Right atrium auricular region (tissue), 2 donors: ENCODE measurements around the gene MPRIP. TPM values are rescaled to one million over a fixed set of nuclear protein-coding genes. Genes with fewer than 3 reads are reported as not detected.
A peak's percentile ranks its signal among the peaks of the same experiment; 100 is the strongest.

ENCODE experiments used
- DNase-seq: peaks from one replicate; pipeline ENCODE4 v3.0.0-alpha.2; 2019; ENCODE audit warnings: low spot score
- H3K27ac ChIP-seq, 2 donors: fragments of 200-600 bp; sonication (generic); 1 replicate in 1 of 2; 2 replicates in 1 of 2; pipeline ENCODE4 v1.5.1; 2016 to 2019
- H3K27me3 ChIP-seq, 2 donors: fragments of 200-600 bp; sonication (generic); one replicate each; pipeline versions ENCODE4 v1.5.1 to v1.6.0; 2017 to 2019
- H3K36me3 ChIP-seq: fragments of 200-600 bp; sonication (generic); one replicate; pipeline ENCODE4 v1.5.1; 2016
- H3K4me1 ChIP-seq, 2 donors: fragments of 200-600 bp; sonication (generic); one replicate each; pipeline versions ENCODE4 v1.5.1 to v1.6.0; 2017 to 2019
- H3K4me3 ChIP-seq, 2 donors: fragments of 200-600 bp; sonication (generic); 1 replicate in 1 of 2; 2 replicates in 1 of 2; pipeline ENCODE4 v1.5.1; 2017 to 2019; ENCODE audit warnings: mild to moderate bottlenecking in 1 of 2, moderate library complexity in 1 of 2
- H3K9me3 ChIP-seq, 2 donors: fragments of 200-600 bp; sonication (generic); one replicate each; pipeline ENCODE4 v1.5.1; 2019
- total RNA-seq, 2 donors: library from RNA; depleted of rRNA; stranded (reverse); fragments of >200 nt; gene quantifications; one replicate each; pipeline ENCODE4 v1.1.0, GENCODE V29; 2016
- TF ChIP-seq, protein P1 (sequence below), 2 donors: fragments of 200-600 bp; sonication (generic); IDR thresholded peaks; one replicate each; pipeline ENCODE4 v1.5.1; 2019; ENCODE audit warnings: antibody characterized with exemption in 2 of 2

Gene MPRIP
- total RNA-seq, 2 donors from 2014 or later = 102 to 145 TPM

DNA sequence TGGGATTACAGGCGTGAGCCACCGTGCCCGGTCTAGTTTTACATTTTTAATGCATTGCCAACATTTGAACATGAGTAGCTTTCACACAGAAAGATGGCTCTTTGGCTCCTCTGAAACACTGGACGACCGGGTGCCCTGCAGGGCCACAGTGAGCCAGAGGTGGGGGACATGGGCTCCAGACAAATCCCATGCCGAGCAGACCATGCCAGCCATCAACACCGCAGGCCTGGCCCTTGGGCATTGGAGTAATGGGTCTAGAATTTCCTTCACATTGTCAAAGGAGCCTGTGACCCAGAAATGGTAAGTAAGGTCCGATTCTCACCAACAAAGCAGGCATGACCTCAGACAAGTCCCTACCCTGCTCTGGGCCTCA, 21.4 kb upstream of the MPRIP start:
- no peaks in the 10 kb centered on the region for H3K9me3 ChIP-seq
- no peaks in the 10 kb centered on the region for H3K27me3 ChIP-seq
- TF ChIP-seq, protein P1, sequence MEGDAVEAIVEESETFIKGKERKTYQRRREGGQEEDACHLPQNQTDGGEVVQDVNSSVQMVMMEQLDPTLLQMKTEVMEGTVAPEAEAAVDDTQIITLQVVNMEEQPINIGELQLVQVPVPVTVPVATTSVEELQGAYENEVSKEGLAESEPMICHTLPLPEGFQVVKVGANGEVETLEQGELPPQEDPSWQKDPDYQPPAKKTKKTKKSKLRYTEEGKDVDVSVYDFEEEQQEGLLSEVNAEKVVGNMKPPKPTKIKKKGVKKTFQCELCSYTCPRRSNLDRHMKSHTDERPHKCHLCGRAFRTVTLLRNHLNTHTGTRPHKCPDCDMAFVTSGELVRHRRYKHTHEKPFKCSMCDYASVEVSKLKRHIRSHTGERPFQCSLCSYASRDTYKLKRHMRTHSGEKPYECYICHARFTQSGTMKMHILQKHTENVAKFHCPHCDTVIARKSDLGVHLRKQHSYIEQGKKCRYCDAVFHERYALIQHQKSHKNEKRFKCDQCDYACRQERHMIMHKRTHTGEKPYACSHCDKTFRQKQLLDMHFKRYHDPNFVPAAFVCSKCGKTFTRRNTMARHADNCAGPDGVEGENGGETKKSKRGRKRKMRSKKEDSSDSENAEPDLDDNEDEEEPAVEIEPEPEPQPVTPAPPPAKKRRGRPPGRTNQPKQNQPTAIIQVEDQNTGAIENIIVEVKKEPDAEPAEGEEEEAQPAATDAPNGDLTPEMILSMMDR (IDR thresholded peaks at IDR 0.05) = no peak
- H3K36me3 ChIP-seq = no peaks in the 10 kb centered on the region
- peak overlapping the region in 1 of 2 donors; percentile 0 for H3K4me3 ChIP-seq
- no peak for DNase-seq
- H3K27ac ChIP-seq = peak overlapping the region; percentile 64 to 65
- H3K4me1 ChIP-seq = peaks cover 0 to 30% of the 10 kb centered on the region in 2 donors

DNA sequence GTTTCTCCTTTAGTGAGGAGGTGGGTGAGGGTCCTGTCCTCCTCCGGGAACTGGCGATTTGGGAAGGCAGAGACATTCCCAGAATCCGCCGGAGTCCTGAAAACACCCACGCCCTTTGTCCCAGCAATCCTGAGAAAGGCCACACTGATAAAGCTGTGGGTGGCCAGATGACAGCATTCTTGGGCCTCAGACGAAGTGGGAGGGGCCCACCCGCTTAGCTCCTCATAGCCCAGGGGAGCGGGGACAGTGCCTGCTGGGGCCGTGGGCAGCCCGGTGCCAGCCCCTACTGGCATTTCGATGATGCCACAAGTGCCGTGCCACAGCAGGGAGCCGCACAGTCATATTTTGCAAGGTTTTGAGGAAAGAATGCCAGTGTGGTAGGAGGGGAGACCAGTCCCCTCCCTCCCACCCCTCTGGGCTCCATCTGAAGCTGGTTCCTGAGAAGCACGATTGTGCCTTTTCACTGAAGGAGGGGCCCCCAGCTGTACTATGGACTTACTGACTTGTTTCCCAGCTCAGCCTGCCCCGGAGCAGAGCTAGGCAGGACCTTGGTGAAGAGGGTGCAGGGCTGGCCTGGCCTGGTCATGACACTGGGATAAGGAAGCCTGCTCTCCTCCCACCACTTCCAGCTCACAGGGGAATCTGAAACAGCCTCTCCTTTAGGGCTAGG, 20.9 kb upstream of the MPRIP start:
- H3K27ac ChIP-seq = peak overlapping the region; percentile 64 to 65
- H3K4me3 ChIP-seq = peak overlapping the region in 1 of 2 donors; percentile 0

DNA sequence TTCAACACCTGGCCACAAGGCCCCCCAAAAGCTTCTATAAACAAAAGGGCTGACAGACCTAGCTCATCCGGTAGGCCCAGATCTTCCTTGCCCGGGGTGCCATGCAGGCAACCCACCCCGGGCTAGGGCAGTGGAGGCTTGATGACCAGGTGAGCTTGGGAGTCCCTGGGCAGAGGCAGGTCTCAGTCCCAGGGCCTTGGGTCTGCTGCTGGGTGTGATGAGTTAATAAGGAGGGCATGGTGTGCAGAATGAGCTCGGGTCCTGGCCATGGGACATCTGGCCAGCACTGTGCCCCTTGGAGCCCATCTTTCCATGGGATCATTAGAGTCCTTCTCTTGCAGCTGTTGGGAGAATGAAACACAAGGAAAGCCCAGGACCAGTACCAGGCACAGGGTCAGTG, 20.2 kb upstream of the MPRIP start:
- TF ChIP-seq, protein P1 (IDR thresholded peaks at IDR 0.05) = no peak
- Histone ChIP-seq H3K4me3 (no peak overlapping the region), H3K9me3 (no peaks in the 10 kb centered on the region), H3K27ac (peak overlapping the region; percentile 64 to 65), H3K36me3 (no peaks in the 10 kb centered on the region), H3K27me3 (no peaks in the 10 kb centered on the region), H3K4me1 (peaks cover 0 to 30% of the 10 kb centered on the region in 2 donors)
- no peak for DNase-seq

More for the DNA sequence above, 20.9 kb upstream of the MPRIP start:
- no peaks in the 10 kb centered on the region for H3K9me3 ChIP-seq
- H3K4me1 ChIP-seq = peaks cover 0 to 30% of the 10 kb centered on the region in 2 donors
- TF ChIP-seq, protein P1 (IDR thresholded peaks at IDR 0.05) = no peak
- peak; percentile 86 for DNase-seq
- H3K27me3 ChIP-seq = no peaks in the 10 kb centered on the region
- no peaks in the 10 kb centered on the region for H3K36me3 ChIP-seq

DNA sequence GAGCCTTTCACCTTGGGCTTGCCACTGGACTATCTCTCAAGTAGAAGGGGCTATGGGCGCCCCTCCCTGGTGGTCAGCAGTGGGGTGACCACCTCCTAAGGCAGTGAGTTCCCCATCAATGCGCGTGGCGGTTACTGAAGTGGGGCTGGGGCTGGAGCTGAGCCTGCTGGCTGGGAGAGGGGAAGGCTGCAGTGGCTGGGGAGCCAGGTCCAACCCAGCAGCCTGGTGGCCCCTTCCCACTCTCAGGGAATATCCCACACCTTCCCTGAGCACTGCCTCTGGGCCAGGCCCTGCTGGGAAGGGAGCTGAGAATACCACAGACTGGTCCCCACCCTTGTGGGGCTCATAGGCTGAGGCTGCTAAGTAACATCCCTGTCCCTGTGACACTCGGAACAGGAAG, 19.8 kb upstream of the MPRIP start:
- no peak for DNase-seq
- Histone ChIP-seq H3K9me3 (no peaks in the 10 kb centered on the region), H3K4me1 (peaks cover 0 to 30% of the 10 kb centered on the region in 2 donors), H3K4me3 (no peak overlapping the region), H3K36me3 (no peaks in the 10 kb centered on the region), H3K27me3 (no peaks in the 10 kb centered on the region), H3K27ac (peak overlapping the region in 1 of 2 donors; percentile 4)
- TF ChIP-seq, protein P1 (IDR thresholded peaks at IDR 0.05) = no peak

DNA sequence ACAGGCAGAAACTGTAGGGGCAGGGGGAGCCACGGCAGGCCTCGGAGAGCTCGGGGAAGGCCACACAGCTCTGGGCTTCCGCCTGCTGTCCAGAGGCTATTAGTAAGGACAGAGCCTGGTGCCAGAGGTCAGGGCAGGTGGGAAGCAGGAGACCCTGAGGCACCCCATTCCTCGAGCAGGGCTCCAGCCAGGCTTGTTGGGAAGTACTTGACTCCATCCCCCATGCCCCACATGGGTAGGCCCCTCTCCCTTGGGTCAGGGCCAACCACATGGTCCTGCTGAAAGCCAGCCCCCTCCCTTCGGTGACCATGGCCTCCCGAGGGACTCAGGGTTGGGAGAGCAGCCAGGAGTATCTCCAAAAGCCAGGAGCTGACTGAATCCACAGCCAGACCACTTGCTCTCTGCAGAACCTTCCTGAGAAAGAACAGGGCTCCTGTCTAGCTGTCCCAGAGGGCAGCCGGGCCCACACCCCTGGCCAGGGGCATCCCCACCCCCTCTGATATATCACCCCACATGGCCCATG, 17.4 kb upstream of the MPRIP start:
- no peak overlapping the region for H3K4me3 ChIP-seq
- peaks cover 0 to 45% of the 10 kb centered on the region in 2 donors for H3K4me1 ChIP-seq
- H3K27ac ChIP-seq = no peak overlapping the region
- no peaks in the 10 kb centered on the region for H3K36me3 ChIP-seq
- no peaks in the 10 kb centered on the region for H3K27me3 ChIP-seq
- no peaks in the 10 kb centered on the region for H3K9me3 ChIP-seq
- TF ChIP-seq, protein P1 (IDR thresholded peaks at IDR 0.05) = no peak
- DNase-seq = no peak
